SJSA1 (cell line): Measurements from ENCODE around the gene PCDHGB2. TPM values are rescaled to one million over a fixed set of nuclear protein-coding genes. Genes with fewer than 3 reads are reported as not detected.
"Not testable (repeated sequence)": the region's sequence is repeated elsewhere in the genome, so short reads cannot be mapped to it uniquely, and the experiment has no call there.

Experiments
- DNase-seq, 2 experiments: peaks; one replicate each; pipeline ENCODE4 v3.0.0-alpha.2; 2015 to 2020; ENCODE audit warnings: low spot score in 2 of 2, low read depth in 1 of 2
- H3K27ac ChIP-seq: fragments of 250-450 bp; sonication (Bioruptor Pico); 2 replicates; pipeline ENCODE4 v1.5.1; 2020; ENCODE audit warnings: mild to moderate bottlenecking, moderate library complexity
- H3K27me3 ChIP-seq: fragments of 250-450 bp; sonication (Bioruptor Pico); replicated peaks from 2 replicates; pipeline ENCODE4 v1.5.1; 2020; ENCODE audit warnings: mild to moderate bottlenecking, moderate library complexity
- H3K36me3 ChIP-seq: fragments of 250-450 bp; sonication (Bioruptor Pico); 2 replicates; pipeline ENCODE4 v1.5.1; 2020; ENCODE audit warnings: mild to moderate bottlenecking
- H3K4me1 ChIP-seq: fragments of 250-450 bp; sonication (Bioruptor Pico); replicated peaks from 2 replicates; pipeline ENCODE4 v1.6.1; 2021; ENCODE audit warnings: mild to moderate bottlenecking
- H3K4me3 ChIP-seq: fragments of 250-450 bp; sonication (Bioruptor Pico); 2 replicates; pipeline ENCODE4 v1.5.1; 2020; ENCODE audit warnings: mild to moderate bottlenecking
- H3K9me3 ChIP-seq: fragments of 250-450 bp; sonication (Bioruptor Pico); replicated peaks from 2 replicates; pipeline ENCODE4 v1.5.1; 2020; ENCODE audit warnings: mild to moderate bottlenecking
- total RNA-seq: library from RNA; depleted of rRNA; stranded (reverse); fragments of >200 nt; shearing (Covaris generic); gene quantifications from 2 replicates; pipeline ENCODE4 v1.2.3, GENCODE V29; 2014; rRNA removed

PCDHGB2 gene
- total RNA-seq, 1 experiment from 2014 or later, result 3.8 TPM

DNA sequence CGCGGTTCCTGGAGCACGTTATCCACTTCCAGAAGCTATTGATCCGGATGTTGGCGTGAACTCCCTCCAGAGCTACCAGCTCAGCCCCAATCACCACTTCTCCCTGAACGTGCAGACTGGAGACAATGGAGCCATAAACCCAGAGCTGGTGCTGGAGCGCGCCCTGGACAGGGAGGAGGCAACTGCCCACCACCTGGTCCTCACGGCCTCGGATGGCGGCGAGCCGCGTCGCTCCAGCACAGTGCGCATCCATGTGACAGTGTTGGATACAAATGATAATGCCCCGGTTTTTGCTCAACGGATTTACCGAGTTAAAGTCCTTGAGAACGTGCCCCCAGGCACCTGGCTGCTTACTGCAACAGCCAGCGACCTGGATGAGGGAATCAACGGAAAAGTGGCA, 43.6 kb downstream of the PCDHGB2 start:
- no peak overlapping the region for H3K27ac ChIP-seq
- H3K36me3 ChIP-seq, result no peaks in the 10 kb centered on the region
- H3K4me1 ChIP-seq, result no peaks in the 10 kb centered on the region
- DNase-seq, result no peak
- H3K9me3 ChIP-seq, result peaks cover 21% of the 10 kb centered on the region
- H3K4me3 ChIP-seq, result no peak overlapping the region
- no peaks in the 10 kb centered on the region for H3K27me3 ChIP-seq

DNA sequence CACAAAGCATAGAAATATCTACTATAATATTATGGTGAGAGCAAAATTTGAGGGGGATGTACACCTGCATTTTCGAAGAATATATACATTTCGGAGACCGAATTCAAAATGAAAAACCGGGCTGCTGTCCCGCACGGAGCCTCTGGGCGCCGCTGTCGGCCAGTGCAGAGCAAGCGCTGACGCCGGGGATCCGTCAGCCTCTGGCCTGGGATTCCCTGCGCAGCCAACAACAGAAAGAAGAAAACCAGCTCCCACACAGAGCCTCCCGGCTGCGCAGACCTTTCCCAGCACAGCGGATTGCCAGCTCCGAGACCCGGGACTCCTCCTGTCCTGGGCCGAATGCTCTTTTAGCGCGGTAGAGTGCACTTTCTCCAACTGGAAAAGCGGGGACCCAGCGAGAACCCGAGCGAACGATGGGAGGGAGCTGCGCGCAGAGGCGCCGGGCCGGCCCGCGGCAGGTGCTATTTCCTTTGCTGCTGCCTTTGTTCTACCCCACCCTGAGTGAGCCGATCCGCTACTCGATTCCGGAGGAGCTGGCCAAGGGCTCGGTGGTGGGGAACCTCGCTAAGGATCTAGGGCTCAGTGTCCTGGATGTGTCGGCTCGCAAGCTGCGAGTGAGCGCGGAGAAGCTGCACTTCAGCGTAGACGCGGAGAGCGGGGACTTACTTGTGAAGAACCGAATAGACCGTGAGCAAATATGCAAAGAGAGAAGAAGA, 48.2 kb downstream of the PCDHGB2 start, which contains the start of gene PCDHGB6:
Gene PCDHGB6, plus strand, starts transcription at position 232 of the 716 bp plus-strand sequence. Its CDS starts 182 bp downstream, at position 414.
- not testable (repeated sequence) for H3K27me3 ChIP-seq, DNase-seq, H3K4me3 ChIP-seq, H3K4me1 ChIP-seq, H3K27ac ChIP-seq, H3K36me3 ChIP-seq
- H3K9me3 ChIP-seq, result peaks cover 14% of the 10 kb centered on the region

DNA sequence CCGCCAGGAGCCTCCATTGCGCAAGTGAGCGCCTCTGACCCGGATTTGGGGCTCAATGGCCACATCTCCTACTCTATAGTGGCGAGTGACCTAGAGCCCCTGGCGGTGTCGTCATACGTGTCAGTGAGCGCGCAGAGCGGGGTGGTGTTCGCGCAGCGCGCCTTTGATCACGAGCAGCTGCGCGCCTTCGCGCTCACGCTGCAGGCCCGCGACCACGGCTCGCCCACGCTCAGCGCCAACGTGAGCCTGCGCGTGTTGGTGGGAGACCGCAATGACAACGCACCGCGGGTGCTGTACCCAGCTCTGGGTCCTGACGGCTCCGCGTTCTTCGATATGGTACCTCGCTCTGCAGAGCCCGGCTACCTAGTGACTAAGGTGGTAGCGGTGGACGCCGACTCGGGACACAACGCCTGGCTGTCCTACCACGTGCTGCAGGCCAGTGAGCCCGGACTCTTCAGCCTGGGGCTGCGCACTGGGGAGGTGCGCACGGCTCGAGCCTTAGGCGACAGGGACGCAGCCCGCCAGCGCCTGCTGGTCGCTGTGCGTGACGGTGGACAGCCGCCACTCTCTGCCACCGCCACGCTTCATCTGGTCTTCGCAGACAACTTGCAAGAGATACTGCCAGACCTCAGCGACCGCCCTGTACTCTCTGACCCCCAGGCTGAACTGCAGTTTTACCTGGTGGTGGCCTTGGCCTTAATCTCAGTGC, 50.0 kb downstream of the PCDHGB2 start:
- H3K36me3 ChIP-seq, result no peaks in the 10 kb centered on the region
- H3K4me3 ChIP-seq, result no peak overlapping the region
- H3K27me3 ChIP-seq, result no peaks in the 10 kb centered on the region
- DNase-seq, result no peak
- peaks cover 17% of the 10 kb centered on the region for H3K9me3 ChIP-seq
- no peaks in the 10 kb centered on the region for H3K4me1 ChIP-seq
- no peak overlapping the region for H3K27ac ChIP-seq

- H3K4me3 ChIP-seq, result no peak overlapping the region
- no peaks in the 10 kb centered on the region for H3K4me1 ChIP-seq
- no peaks in the 10 kb centered on the region for H3K27me3 ChIP-seq
- H3K9me3 ChIP-seq, result peaks cover 17% of the 10 kb centered on the region
- peak in 1 of 2 experiments; percentile 9 for DNase-seq
- H3K36me3 ChIP-seq, result no peaks in the 10 kb centered on the region
- H3K27ac ChIP-seq, result no peak overlapping the region
Measured at GRCh38 chr5:141411575-141411974, 51.8 kb downstream of the PCDHGB2 start.

Other genes with a start within 250 kb of the PCDHGB2 start
- 0.32 TPM in 1 of 2 replicates, not detected in the other for gene PCDHB4, start 238.2 kb upstream of the PCDHGB2 start, total RNA-seq
- 25.2 and 27.3 TPM in 2 replicates for gene PCDHB5, start 224.8 kb upstream of the PCDHGB2 start, total RNA-seq
- 0.29 and 0.50 TPM in 2 replicates for gene PCDHB6, start 209.9 kb upstream of the PCDHGB2 start, total RNA-seq
- 0.85 and 0.87 TPM in 2 replicates for gene PCDHB7, start 187.3 kb upstream of the PCDHGB2 start, total RNA-seq
- 0.75 and 1.8 TPM in 2 replicates for gene PCDHB8, start 182.2 kb upstream of the PCDHGB2 start, total RNA-seq
- 11.9 and 16.3 TPM in 2 replicates for gene PCDHB16, start 177.6 kb upstream of the PCDHGB2 start, total RNA-seq
- gene PCDHB9, start 172.8 kb upstream of the PCDHGB2 start, total RNA-seq, result 2.7 and 3.8 TPM in 2 replicates
- gene PCDHB10, start 167.6 kb upstream of the PCDHGB2 start, total RNA-seq, result 3.3 and 4.7 TPM in 2 replicates
- gene PCDHB11, start 160.4 kb upstream of the PCDHGB2 start, total RNA-seq, result 0.34 TPM in 1 of 2 replicates, not detected in the other
- gene PCDHB12, start 151.3 kb upstream of the PCDHGB2 start, total RNA-seq, result 1.8 and 6.2 TPM in 2 replicates
- 1.3 and 1.7 TPM in 2 replicates for gene PCDHB13, start 146.1 kb upstream of the PCDHGB2 start, total RNA-seq
- 18.6 and 28.4 TPM in 2 replicates for gene PCDHB14, start 136.7 kb upstream of the PCDHGB2 start, total RNA-seq
- 0.74 and 1.0 TPM in 2 replicates for gene PCDHB15, start 114.6 kb upstream of the PCDHGB2 start, total RNA-seq
- 0.11 and 0.75 TPM in 2 replicates for gene SLC25A2, start 55.9 kb upstream of the PCDHGB2 start, total RNA-seq
- gene TAF7, start 39.2 kb upstream of the PCDHGB2 start, total RNA-seq, result 147 and 154 TPM in 2 replicates
- gene PCDHGA1, start 29.5 kb upstream of the PCDHGB2 start, total RNA-seq, result 2.2 and 3.1 TPM in 2 replicates
- 1.2 and 2.1 TPM in 2 replicates for gene PCDHGA2, start 21.2 kb upstream of the PCDHGB2 start, total RNA-seq
- gene PCDHGA3, start 16.2 kb upstream of the PCDHGB2 start, total RNA-seq, result 0.26 TPM in 1 of 2 replicates, not detected in the other
- 0.79 TPM in 1 of 2 replicates, not detected in the other for gene PCDHGB1, start 9.9 kb upstream of the PCDHGB2 start, total RNA-seq
- gene PCDHGA4, start 5.0 kb upstream of the PCDHGB2 start, total RNA-seq, result 1.2 and 1.7 TPM in 2 replicates
- 0.76 and 1.8 TPM in 2 replicates for gene PCDHGA5, start 4.2 kb downstream of the PCDHGB2 start, total RNA-seq
- 1.1 TPM in 1 of 2 replicates, not detected in the other for gene PCDHGB3, start 10.2 kb downstream of the PCDHGB2 start, total RNA-seq
- 0.38 and 1.4 TPM in 2 replicates for gene PCDHGA6, start 13.9 kb downstream of the PCDHGB2 start, total RNA-seq
- 0.82 and 0.91 TPM in 2 replicates for gene PCDHGA7, start 22.7 kb downstream of the PCDHGB2 start, total RNA-seq
- gene PCDHGB4, start 27.7 kb downstream of the PCDHGB2 start, total RNA-seq, result 0.09 and 0.18 TPM in 2 replicates
- gene PCDHGA8, start 32.6 kb downstream of the PCDHGB2 start, total RNA-seq, result 0.32 and 1.1 TPM in 2 replicates
- 1.1 and 3.6 TPM in 2 replicates for gene PCDHGB5, start 38.0 kb downstream of the PCDHGB2 start, total RNA-seq
- 0.55 TPM in 1 of 2 replicates, not detected in the other for gene PCDHGA9, start 42.8 kb downstream of the PCDHGB2 start, total RNA-seq
- 1.2 and 1.3 TPM in 2 replicates for gene PCDHGB6, start 48.0 kb downstream of the PCDHGB2 start, total RNA-seq
- 1.2 and 2.9 TPM in 2 replicates for gene PCDHGA10, start 53.0 kb downstream of the PCDHGB2 start, total RNA-seq
- 1.8 and 2.6 TPM in 2 replicates for gene PCDHGB7, start 57.7 kb downstream of the PCDHGB2 start, total RNA-seq
- 0.22 and 0.32 TPM in 2 replicates for gene PCDHGA11, start 61.1 kb downstream of the PCDHGB2 start, total RNA-seq
- gene PCDHGA12, start 70.5 kb downstream of the PCDHGB2 start, total RNA-seq, result 0.34 TPM in 1 of 2 replicates, not detected in the other
- 45.5 and 57.8 TPM in 2 replicates for gene PCDHGC3, start 116.0 kb downstream of the PCDHGB2 start, total RNA-seq
- gene PCDHGC4, start 125.0 kb downstream of the PCDHGB2 start, total RNA-seq, result 0.22 and 0.39 TPM in 2 replicates
- 0.21 TPM in 1 of 2 replicates, not detected in the other for gene PCDHGC5, start 129.1 kb downstream of the PCDHGB2 start, total RNA-seq